OCI-LY3 (cell line): ENCODE results near the gene GPHN.

Experiments used
- CTCF ChIP-seq: fragments of 200-600, 300-600 bp; sonication (generic); IDR thresholded peaks from 2 replicates; pipeline ENCODE4 v1.5.1; 2014; ENCODE audit warnings: antibody characterized with exemption, low read length, low read depth
- EZH2phosphoT487 ChIP-seq: fragments of 200-600 bp; shearing (Covaris generic); IDR thresholded peaks from 2 replicates; pipeline ENCODE4 v1.6.1; 2018; ENCODE audit warnings: antibody characterized with exemption, mixed run types, low read depth

- TF ChIP-seq EZH2phosphoT487 (no peak), CTCF (no peak)
Measured at GRCh38 chr14:66628636-66629035, 120.7 kb downstream of the GPHN start.
